GM12878 (cell line): ENCODE data around the gene ATP6V0D1. TPM values are rescaled to one million over a fixed set of nuclear protein-coding genes. Genes with fewer than 3 reads are reported as not detected.
A peak's percentile ranks its signal among the peaks of the same experiment; 100 is the strongest.

Source experiments
- ATAC-seq: fragments of 200-7000 bp; cut with Tn5 transposase; 3 replicates; pipeline ENCODE4 v1.9.1; 2020; ENCODE audit warnings: mild to moderate bottlenecking, moderate library complexity
- BruUV-seq: library from RNA; stranded (reverse); fragments of 400-500 nt; replicated peaks from 2 replicates; lab custom pipeline; 2021; lab: Mats Ljungman, UMichigan
- CTCF ChIA-PET: fragments of 300-600 bp; sonication (Branson Sonifier 250); formaldehyde crosslinking; extraction: SDS; loops from one replicate; lab custom pipeline; 2021; ENCODE audit warnings: inconsistent platforms; lab: Yijun Ruan, JAX
- POLR2A ChIA-PET: fragments of 350-600 bp; formaldehyde crosslinking; extraction: SDS; loops from one replicate; lab custom pipeline; 2021; ENCODE audit warnings: inconsistent platforms; lab: Charles Lee
- RAD21 ChIA-PET: fragments of 300-600 bp; sonication (Branson Sonifier 250); formaldehyde crosslinking; loops from one replicate; lab custom pipeline; 2023; ENCODE audit warnings: antibody characterized with exemption; ENCODE audit not compliant: unreplicated experiment; lab: Charles Lee
- SMC1A ChIA-PET: fragments of 300-600 bp; sonication (Branson Sonifier 250); formaldehyde crosslinking; loops from one replicate; lab custom pipeline; 2023; ENCODE audit not compliant: unreplicated experiment, uncharacterized antibody; lab: Charles Lee
- DNase-seq: peaks from one replicate; pipeline ENCODE4 v3.0.0-alpha.2; 2011; ENCODE audit warnings: low read depth, low spot score
- FAIRE-seq: peaks from 3 replicates; lab custom pipeline; 2011; peaks lifted over from hg19 to GRCh38; lab: Jason Lieb, UNC
- H2AFZ ChIP-seq: 2 replicates; pipeline ENCODE4 v1.6.0; 2011; ENCODE audit warnings: low read depth, low read length, control low read depth; ENCODE audit not compliant: control insufficient read depth
- H3K27ac ChIP-seq: 2 replicates; pipeline ENCODE4 v1.5.1; 2011; ENCODE audit warnings: control low read depth; ENCODE audit not compliant: control insufficient read depth, insufficient read depth
- H3K27me3 ChIP-seq, 2 experiments: replicated peaks in 1 of 2; 2 replicates each; pipeline versions ENCODE4 v1.6.0 to v1.6.1; 2011; ENCODE audit warnings: low read length in 1 of 2; ENCODE audit not compliant: control insufficient read depth in 2 of 2, insufficient read depth in 2 of 2
- H3K36me3 ChIP-seq, 2 experiments: 2 replicates each; pipeline ENCODE4 v1.5.1; 2011; ENCODE audit warnings: low read length in 1 of 2; ENCODE audit not compliant: control insufficient read depth in 2 of 2, insufficient read depth in 2 of 2
- H3K4me1 ChIP-seq: 2 replicates; pipeline ENCODE4 v1.6.1; 2011; ENCODE audit warnings: mild to moderate bottlenecking, low read length, moderate library complexity, mixed read lengths; ENCODE audit not compliant: control insufficient read depth, insufficient read depth
- H3K4me2 ChIP-seq: 2 replicates; pipeline ENCODE4 v1.6.0; 2011; ENCODE audit warnings: control low read depth; ENCODE audit not compliant: control insufficient read depth, insufficient read depth
- H3K4me3 ChIP-seq: fragments of 200-600 bp; sonication (generic); 2 replicates; pipeline ENCODE4 v1.5.1; 2016
- H3K79me2 ChIP-seq: 2 replicates; pipeline ENCODE4 v1.6.0; 2011; ENCODE audit warnings: low read length; ENCODE audit not compliant: control insufficient read depth, insufficient read depth
- H3K9ac ChIP-seq: 2 replicates; pipeline ENCODE4 v1.8.0; 2011; ENCODE audit warnings: low read length, control low read depth, mixed read lengths; ENCODE audit not compliant: control insufficient read depth, insufficient read depth
- H3K9me3 ChIP-seq: replicated peaks from 3 replicates; pipeline ENCODE4 v1.5.1; 2011; ENCODE audit warnings: mild to moderate bottlenecking, low read length; ENCODE audit not compliant: control insufficient read depth, insufficient read depth
- H4K20me1 ChIP-seq: 2 replicates; pipeline ENCODE4 v1.6.0; 2011; ENCODE audit not compliant: control insufficient read depth, insufficient read depth
- CEBPB ChIP-seq, 2 experiments: fragments of 150-350 bp in 1 of 2; IDR thresholded peaks; 2 replicates each; pipeline ENCODE4 v1.6.1; 2012 to 2014; ENCODE audit warnings: low read depth in 2 of 2, low read length in 2 of 2, borderline replicate concordance in 1 of 2, inconsistent platforms in 1 of 2
- IRF5 ChIP-seq: fragments of 450-650 bp; IDR thresholded peaks from 2 replicates; pipeline ENCODE4 v1.6.1; 2017; ENCODE audit warnings: borderline replicate concordance
- JUND ChIP-seq: IDR thresholded peaks from 2 replicates; pipeline ENCODE4 v1.6.1; 2012; ENCODE audit warnings: low read depth, mild to moderate bottlenecking, low read length, improper control_type of control experiment, moderate library complexity
- MEF2B ChIP-seq: fragments of 450-650 bp; IDR thresholded peaks from 2 replicates; pipeline ENCODE4 v1.6.1; 2018; ENCODE audit warnings: mild to moderate bottlenecking, moderate library complexity; ENCODE audit not compliant: partially characterized antibody, poor library complexity, severe bottlenecking
- NFYB ChIP-seq: IDR thresholded peaks from 2 replicates; pipeline ENCODE4 v1.6.1; 2011; ENCODE audit warnings: low read depth, mild to moderate bottlenecking, low read length, improper control_type of control experiment, moderate library complexity; ENCODE audit not compliant: insufficient read depth
- RELA ChIP-seq: fragments of 450-650 bp; IDR thresholded peaks from 2 replicates; pipeline ENCODE4 v1.8.0; 2014; ENCODE audit warnings: borderline replicate concordance; ENCODE audit not compliant: partially characterized antibody
- WGBS: methylation state at CpG from one replicate; pipeline ENCODE4 v1.1.6; 2016; ENCODE audit warnings: low lambda C conversion rate; ENCODE audit not compliant: insufficient replicate concordance, insufficient coverage; ENCODE audit errors: missing lambda C conversion rate; 5-methylcytosine and 5-hydroxymethylcytosine counted together
- in situ Hi-C: fragments of 300-500 bp; cut with MboI; formaldehyde crosslinking; loops from 9 replicates; pipeline ENCODE4 v1.14.3; 2018; ENCODE audit warnings: mixed read lengths
- intact Hi-C: fragments of 100-400 bp; cut with micrococcal nuclease; formaldehyde crosslinking; loops from one replicate; pipeline ENCODE4 v1.14.2; 2022; ENCODE audit not compliant: unreplicated experiment
- polyA plus RNA-seq, 11 experiments: library from polyadenylated mRNA; depleted of rRNA in 4 of 11; unstranded in 6 of 11; stranded (reverse) in 5 of 11; fragments of >200 nt; fragmentation: Nextera tagmentation in 4 of 11; fragmentation: Illumina TruSeq in 1 of 11; extraction: Ambion mirVana in 4 of 11; extraction: Trizol in 1 of 11; gene quantifications; 1 replicate in 1 of 11; 2 replicates in 10 of 11; pipeline versions ENCODE4 v1.2.1 to v1.2.3, GENCODE V29; 2011 to 2016; ENCODE audit warnings: inconsistent platforms in 2 of 11, missing spikeins in 2 of 11, low read depth in 1 of 11
- total RNA-seq, 4 experiments: library from RNA; depleted of rRNA in 3 of 4; stranded (reverse); fragments of >200 nt in 3 of 4; fragmentation: Illumina TruSeq in 1 of 4; extraction: Trizol in 1 of 4; gene quantifications; 2 replicates each; pipeline versions ENCODE4 v1.2.1 to v1.2.3, GENCODE V29; 2013 to 2021

The ATP6V0D1 gene
- total and polyA plus RNA-seq, 10 of the 15 experiments (the other 5 are each of a cell fraction or from before 2014, with no cell fraction given) = 28.1 to 141 (median 70.3) TPM

DNA sequence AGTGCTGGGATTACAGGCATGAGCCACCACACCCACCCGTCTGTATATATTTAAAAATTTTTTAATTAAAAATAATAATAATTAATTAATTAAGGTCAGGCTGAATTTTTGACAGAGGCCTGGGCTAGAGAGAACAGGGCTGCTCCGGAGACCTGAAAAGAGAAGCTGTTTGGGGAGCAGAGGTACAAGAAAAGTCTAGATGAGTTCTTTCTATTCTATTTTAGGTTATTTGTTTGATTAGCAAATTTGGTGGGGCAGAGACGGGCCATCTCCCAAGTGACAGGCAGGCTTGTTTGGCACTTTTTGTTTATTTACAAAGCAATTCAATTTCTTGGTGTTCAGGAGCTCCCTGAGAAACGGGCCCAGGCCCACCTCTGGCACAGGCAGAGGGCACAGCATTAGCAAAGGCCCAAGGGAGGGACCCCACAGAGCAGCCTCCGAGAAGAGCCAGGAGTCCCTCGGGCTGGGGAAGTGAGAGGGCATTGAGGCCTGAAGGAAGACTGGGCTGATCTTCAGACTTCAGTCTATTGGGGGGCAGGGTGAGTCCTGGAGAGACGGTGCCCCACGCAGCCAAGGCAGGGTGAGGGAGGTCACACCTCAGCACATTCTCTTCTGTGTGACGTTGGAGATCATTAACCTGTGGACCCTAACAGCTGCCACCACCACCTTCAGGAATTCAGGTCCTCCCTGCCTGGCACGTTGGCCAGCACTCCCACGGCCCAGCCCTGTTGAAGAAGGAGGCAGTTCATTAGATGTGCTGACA lies 36.9 kb upstream of the ATP6V0D1 start (continued):
- TF ChIP-seq IRF5 = no peak
- no peak for TF ChIP-seq NFYB
- no peak for TF ChIP-seq JUND
- no peak for TF ChIP-seq RELA
- peak; percentile 66 for TF ChIP-seq MEF2B

- FAIRE-seq = no peak
- no peaks in the 10 kb centered on the region for H3K9me3 ChIP-seq
- no peaks in the 10 kb centered on the region for H4K20me1 ChIP-seq
- 15% methylated on average over 3 of the region's 3 CpGs for WGBS
- ChIA-PET CTCF (interaction anchor here (0.6 to 14.1 kb wide), 14 partner anchors 11 to 716 kb away, joined by 3 to 453 read pairs (median 4); partner anchors contain the start of genes AGRP, ATP6V0D1, C16orf86 and CARMIL2), RAD21 (interaction anchor here (0.8 to 8.8 kb wide), 10 partner anchors 12 to 273 kb away, joined by 3 to 172 read pairs (median 6); partner anchors contain the start of genes ATP6V0D1, CARMIL2, CTCF and RIPOR1)
- peak overlapping the region; percentile 85 for H3K27ac ChIP-seq
- H3K9ac ChIP-seq = peak overlapping the region; percentile 18; the same call in 1 of the 2 replicates
- in situ Hi-C loops = loop anchor here (5.0 kb wide), 1 partner anchor 35 kb away; the partner anchor contains the start of genes AGRP and ATP6V0D1
- peak overlapping the region; percentile 50; the same call in 1 of the 2 replicates for H2AFZ ChIP-seq
- ATAC-seq = no peak
- no peaks in the 10 kb centered on the region for H3K27me3 ChIP-seq
- BruUV-seq = no TSS peak
- peak overlapping the region; percentile 92 for H3K4me2 ChIP-seq
- no peak overlapping the region for H3K4me3 ChIP-seq
- TF ChIP-seq CEBPB (IDR thresholded peaks at IDR 0.05; ENCODE audit: borderline replicate concordance in 1 of 2, low read depth in 2 of 2, low read length in 2 of 2) = no peak
- TF ChIP-seq, all 136 proteins: peak for 0
- H3K4me1 ChIP-seq = peaks cover 50% of the 10 kb centered on the region
- ChIA-PET SMC1A (interaction anchor here (0.6 to 5.7 kb wide), 16 partner anchors 10 to 425 kb away, joined by 3 to 92 read pairs (median 4); partner anchors contain the start of genes AGRP, ATP6V0D1 and RIPOR1), POLR2A (interaction anchor here (0.8 to 5.9 kb wide), 6 partner anchors 13 to 418 kb away, joined by 3 to 42 read pairs (median 5); partner anchors contain the start of gene ATP6V0D1)
- no peaks in the 10 kb centered on the region for H3K36me3 ChIP-seq
- no peak for DNase-seq
- peaks cover 4% of the 10 kb centered on the region for H3K79me2 ChIP-seq
- intact Hi-C loops = no loop called here
Measured at GRCh38 chr16:67517155-67517445, 36.1 kb upstream of the ATP6V0D1 start.
